LNCAP (cell line): ENCODE measurements around the gene RAB20.

Experiments
- TF ChIP-seq, protein P1 (sequence below): fragments of 450-650 bp; IDR thresholded peaks from 2 replicates; pipeline ENCODE4 v1.5.1; 2017; ENCODE audit warnings: mild to moderate bottlenecking

The RAB20 gene

DNA sequence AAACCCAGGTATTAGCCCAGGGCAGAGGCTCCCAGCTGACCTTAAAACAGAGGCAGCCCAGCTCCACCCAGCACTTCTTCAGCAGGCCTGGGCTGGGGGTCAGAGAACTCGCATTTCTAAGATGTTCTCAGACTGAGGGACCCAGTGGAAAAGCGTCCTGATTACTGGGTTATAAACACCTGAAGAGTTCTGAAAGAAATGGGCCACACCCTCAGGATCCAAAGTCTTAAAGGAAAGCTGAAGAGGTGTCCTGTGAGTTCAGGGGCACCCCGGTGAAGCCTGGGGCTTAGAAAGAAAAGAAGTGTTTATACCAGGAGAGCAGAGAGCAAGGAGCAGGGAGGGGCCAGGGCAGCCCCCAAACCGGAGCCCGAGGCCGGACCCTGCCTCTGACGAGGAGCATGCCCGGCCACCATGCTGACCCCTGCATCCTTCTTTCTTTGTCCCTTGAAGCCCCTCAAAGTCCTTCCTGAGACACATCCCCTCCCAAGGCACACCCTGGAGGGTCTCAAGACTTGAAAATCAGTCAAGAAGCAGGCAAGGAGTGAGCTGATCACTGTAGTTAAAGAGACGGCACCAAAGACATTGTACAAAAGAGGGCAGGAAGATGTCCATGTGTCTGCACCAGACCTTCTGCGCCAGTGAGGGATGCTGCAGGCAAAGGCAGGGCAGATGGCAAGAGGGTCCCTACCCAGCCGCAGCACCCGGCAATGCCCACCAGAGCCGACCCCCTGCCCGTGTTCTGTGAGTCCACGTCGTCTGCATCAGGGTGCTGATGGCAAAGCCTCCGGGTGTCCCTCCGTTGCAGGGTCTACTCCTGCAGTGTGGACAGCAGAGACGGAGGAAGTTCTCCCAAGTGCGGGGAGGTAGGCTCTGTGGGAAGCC, 10.6 kb upstream of the RAB20 start:
- TF ChIP-seq, protein P1, sequence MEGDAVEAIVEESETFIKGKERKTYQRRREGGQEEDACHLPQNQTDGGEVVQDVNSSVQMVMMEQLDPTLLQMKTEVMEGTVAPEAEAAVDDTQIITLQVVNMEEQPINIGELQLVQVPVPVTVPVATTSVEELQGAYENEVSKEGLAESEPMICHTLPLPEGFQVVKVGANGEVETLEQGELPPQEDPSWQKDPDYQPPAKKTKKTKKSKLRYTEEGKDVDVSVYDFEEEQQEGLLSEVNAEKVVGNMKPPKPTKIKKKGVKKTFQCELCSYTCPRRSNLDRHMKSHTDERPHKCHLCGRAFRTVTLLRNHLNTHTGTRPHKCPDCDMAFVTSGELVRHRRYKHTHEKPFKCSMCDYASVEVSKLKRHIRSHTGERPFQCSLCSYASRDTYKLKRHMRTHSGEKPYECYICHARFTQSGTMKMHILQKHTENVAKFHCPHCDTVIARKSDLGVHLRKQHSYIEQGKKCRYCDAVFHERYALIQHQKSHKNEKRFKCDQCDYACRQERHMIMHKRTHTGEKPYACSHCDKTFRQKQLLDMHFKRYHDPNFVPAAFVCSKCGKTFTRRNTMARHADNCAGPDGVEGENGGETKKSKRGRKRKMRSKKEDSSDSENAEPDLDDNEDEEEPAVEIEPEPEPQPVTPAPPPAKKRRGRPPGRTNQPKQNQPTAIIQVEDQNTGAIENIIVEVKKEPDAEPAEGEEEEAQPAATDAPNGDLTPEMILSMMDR: no peak

DNA sequence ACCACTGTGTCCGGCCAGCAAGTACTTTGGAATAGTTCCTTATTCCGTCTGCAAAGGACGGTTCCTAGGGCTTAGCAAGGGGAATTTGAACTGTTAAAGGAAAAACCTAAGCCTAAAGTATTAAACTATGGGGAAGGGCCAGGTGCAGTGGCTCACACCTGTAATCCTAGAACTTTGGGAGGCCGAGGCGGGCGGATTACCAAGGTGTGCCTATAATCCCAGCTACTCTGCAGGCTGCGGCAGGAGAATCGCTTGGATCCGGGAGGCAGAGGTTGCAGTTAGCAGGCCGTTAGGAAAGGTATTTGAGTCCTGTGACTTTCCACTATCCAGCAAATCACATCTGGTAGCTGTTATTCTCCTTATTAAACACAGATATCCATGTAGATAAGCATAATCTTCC, 9.4 kb upstream of the RAB20 start:
- TF ChIP-seq, protein P1: no peak

DNA sequence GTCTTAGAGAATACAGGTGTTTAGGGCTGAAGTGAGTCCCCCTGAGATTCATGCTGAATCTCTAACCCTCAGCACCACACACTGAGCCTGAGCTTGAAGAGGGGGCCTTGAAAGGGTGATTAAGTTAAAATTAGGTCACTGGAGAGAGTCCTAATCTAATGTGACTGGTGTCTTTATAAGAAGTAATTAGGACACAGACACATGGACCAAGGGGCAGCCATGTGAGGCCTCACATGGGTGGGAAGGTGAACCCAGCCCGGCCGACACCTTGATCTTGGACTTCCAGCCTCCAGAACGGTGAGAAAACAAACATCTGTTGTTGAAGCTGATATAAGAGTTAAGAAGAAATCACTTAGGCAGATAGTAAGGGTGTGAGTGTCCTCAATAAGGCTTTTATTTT, 7.1 kb upstream of the RAB20 start:
- TF ChIP-seq, protein P1: no peak

DNA sequence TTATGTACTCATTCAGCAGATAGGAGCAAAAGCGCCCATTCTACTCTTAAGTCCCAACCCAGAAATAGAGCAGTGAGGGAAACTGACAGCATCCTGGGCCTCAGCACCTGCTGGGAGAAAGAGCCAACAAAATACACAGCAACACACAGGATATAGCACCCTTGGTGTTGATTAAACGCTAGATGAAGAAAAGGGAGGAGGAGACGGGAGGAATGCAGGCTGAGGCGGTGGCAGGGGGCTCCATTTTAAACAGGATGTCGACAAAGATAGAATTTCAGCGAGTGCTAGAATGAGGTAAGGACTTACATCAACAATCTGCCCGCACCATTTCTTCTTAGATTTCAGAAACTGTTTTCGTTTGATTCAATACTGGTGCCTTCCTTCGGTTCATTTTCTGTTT, 4.6 kb upstream of the RAB20 start:
- TF ChIP-seq, protein P1: no peak

DNA sequence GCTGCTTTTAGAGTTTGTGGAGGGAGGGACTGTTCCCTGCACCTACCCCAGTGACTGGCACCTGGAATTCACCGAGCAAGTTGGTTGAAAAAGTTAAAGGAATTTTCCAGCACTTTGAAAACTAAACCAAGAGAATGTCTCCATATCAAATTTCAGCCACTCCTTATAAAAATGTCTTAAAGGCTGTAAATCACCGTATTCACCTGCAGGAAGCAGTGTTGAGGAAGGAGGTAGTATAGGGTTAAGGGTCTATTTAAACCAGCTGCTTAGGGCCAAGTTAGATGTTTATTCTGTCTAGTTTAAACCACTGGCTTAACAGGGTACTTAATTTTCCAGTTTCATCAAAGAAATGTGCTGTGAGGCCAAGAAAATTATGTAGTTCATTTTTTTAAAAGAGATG, 3.8 kb upstream of the RAB20 start:
- TF ChIP-seq, protein P1: peak; percentile 26; the same call in 1 of the 2 replicates

DNA sequence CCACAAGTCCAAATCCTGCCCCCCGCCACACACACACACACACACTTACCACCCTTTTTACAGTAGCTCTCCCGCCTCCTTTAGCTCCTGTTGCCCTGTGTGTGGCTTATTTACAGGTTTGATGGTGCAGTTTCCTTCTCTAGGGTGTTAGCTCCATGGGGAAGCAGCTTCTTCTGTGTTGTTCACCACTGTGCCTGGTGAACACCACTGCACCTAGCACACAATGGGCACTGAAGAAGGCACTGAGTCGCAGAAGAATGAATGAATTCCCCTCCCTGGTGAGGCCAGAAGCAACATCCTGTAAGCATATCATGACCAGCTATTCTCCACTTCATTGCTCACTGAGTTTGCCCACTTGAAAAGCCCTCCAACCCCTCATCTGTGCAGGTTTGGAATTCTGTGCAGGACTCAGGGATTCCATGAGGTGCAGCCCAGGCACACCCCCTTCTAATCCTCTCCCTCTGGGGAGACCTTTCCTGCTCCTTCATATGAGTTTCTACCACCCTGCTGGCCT, 3.0 kb upstream of the RAB20 start:
- TF ChIP-seq, protein P1: no peak

DNA sequence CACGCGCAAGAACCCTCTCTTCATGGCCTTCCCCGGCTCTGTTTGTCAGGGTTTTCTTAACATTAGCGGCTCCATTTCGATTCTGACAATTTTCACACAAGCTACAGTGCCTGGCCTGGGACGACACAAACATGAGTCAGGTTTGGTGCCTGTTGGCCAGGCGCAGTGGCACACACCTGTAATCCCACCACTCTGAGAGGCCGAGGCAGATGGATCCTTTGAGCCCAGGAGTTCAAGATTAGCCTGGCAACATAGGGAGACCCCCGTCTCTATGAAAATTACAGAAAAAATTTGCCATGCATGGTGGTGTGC, 1.9 kb upstream of the RAB20 start:
- TF ChIP-seq, protein P1: no peak
